Measurements from ENCODE around the gene ASPHD2.
A peak's percentile ranks its signal among the peaks of the same experiment; 100 is the strongest.

Gene ASPHD2

GRCh38 chr22:26428515-26429457 is at the start of gene ASPHD2:
ASPHD2 (plus strand) TSS chr22:26429260; CDS start chr22:26433616, 4,356 bp downstream.
- in situ Hi-C loops (cut with MboI; ENCODE audit: low pct_unique_long_range_greater_than_20kb, low sequenced_read_pairs, unreplicated experiment): no loop called here
- DNase-seq (ENCODE audit: low spot score): peak; percentile 93
- no peak for TF ChIP-seq CTCF (IDR thresholded peaks at IDR 0.05; ENCODE audit: extremely low read depth, insufficient read depth, missing control alignments)

- in situ Hi-C loops (cut with MboI; ENCODE audit: low pct_unique_long_range_greater_than_20kb, low sequenced_read_pairs, unreplicated experiment): no loop called here
These were observed 48.8 kb upstream of the ASPHD2 start for GRCh38 chr22:26380072-26380830.

GRCh38 chr22:26382782-26383181 is 46.3 kb upstream of the ASPHD2 start:
- no peak for TF ChIP-seq CTCF (IDR thresholded peaks at IDR 0.05; ENCODE audit: extremely low read depth, insufficient read depth, missing control alignments)
- in situ Hi-C loops (cut with MboI; ENCODE audit: low pct_unique_long_range_greater_than_20kb, low sequenced_read_pairs, unreplicated experiment): no loop called here
- no peak for DNase-seq (ENCODE audit: low spot score)

More at GRCh38 chr22:26380072-26380830, 48.8 kb upstream of the ASPHD2 start:
- no peak for DNase-seq (ENCODE audit: low spot score)
- no peak for TF ChIP-seq CTCF (IDR thresholded peaks at IDR 0.05; ENCODE audit: extremely low read depth, insufficient read depth, missing control alignments)

GRCh38 chr22:26383968-26384556 is 45.0 kb upstream of the ASPHD2 start:
- in situ Hi-C loops (cut with MboI; ENCODE audit: low pct_unique_long_range_greater_than_20kb, low sequenced_read_pairs, unreplicated experiment): no loop called here
- TF ChIP-seq CTCF (IDR thresholded peaks at IDR 0.05; ENCODE audit: extremely low read depth, insufficient read depth, missing control alignments): no peak
- DNase-seq (ENCODE audit: low spot score): no peak

GRCh38 chr22:26385164-26385563 is 43.9 kb upstream of the ASPHD2 start:
- in situ Hi-C loops (cut with MboI; ENCODE audit: low pct_unique_long_range_greater_than_20kb, low sequenced_read_pairs, unreplicated experiment): no loop called here
- DNase-seq (ENCODE audit: low spot score): no peak

More at GRCh38 chr22:26385164-26385563, 43.9 kb upstream of the ASPHD2 start:
- TF ChIP-seq CTCF (IDR thresholded peaks at IDR 0.05; ENCODE audit: extremely low read depth, insufficient read depth, missing control alignments): no peak

Measured in GM13977 (cell line).